Measurements from ENCODE around the gene NCF2.

DNA sequence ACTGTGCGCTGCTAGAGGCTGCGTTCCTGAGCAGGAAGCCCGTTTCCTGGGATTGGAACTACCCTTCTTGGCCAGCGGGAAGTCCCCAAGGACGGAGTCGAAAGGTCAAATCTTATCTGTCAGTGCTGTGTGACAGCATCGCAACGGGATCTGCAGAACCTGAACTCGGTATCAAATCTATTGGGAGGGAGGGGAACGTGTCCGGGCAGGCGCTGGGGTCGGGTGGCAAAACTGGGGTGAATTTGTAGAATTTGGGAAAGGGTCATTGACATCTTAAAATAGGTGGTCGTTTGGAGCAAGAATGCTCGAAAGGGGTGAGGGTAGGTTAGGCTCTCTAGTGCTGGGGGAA lies 46.0 kb upstream of the NCF2 start:
- TF ChIP-seq CTCF (IDR thresholded peaks at IDR 0.05; ENCODE audit: low read depth, low read length, missing input control): peak; percentile 9
- no peak for TF ChIP-seq MAX (IDR thresholded peaks at IDR 0.05)
- peak in 1 of 2 donors; percentile 26 for TF ChIP-seq RXRA (IDR thresholded peaks at IDR 0.05)
- TF ChIP-seq, protein P1, sequence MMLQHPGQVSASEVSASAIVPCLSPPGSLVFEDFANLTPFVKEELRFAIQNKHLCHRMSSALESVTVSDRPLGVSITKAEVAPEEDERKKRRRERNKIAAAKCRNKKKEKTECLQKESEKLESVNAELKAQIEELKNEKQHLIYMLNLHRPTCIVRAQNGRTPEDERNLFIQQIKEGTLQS (IDR thresholded peaks at IDR 0.05): no peak
- TF ChIP-seq EGR1 (IDR thresholded peaks at IDR 0.05; ENCODE audit: low read depth in 2 of 2): no peak
- TF ChIP-seq TAF1 (conservative IDR thresholded peaks at IDR 0.05): no peak
- TF ChIP-seq JUND (IDR thresholded peaks at IDR 0.05): no peak
- TF ChIP-seq SP1 (IDR thresholded peaks at IDR 0.05): peak; percentile 58
- TF ChIP-seq GABPA (IDR thresholded peaks at IDR 0.05 in 1 of 2, conservative IDR thresholded peaks at IDR 0.05 in 1 of 2): no peak
- no peak for TF ChIP-seq REST (IDR thresholded peaks at IDR 0.05)
- TF ChIP-seq, protein P2, sequence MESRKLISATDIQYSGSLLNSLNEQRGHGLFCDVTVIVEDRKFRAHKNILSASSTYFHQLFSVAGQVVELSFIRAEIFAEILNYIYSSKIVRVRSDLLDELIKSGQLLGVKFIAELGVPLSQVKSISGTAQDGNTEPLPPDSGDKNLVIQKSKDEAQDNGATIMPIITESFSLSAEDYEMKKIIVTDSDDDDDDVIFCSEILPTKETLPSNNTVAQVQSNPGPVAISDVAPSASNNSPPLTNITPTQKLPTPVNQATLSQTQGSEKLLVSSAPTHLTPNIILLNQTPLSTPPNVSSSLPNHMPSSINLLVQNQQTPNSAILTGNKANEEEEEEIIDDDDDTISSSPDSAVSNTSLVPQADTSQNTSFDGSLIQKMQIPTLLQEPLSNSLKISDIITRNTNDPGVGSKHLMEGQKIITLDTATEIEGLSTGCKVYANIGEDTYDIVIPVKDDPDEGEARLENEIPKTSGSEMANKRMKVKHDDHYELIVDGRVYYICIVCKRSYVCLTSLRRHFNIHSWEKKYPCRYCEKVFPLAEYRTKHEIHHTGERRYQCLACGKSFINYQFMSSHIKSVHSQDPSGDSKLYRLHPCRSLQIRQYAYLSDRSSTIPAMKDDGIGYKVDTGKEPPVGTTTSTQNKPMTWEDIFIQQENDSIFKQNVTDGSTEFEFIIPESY (IDR thresholded peaks at IDR 0.05): no peak
- TF ChIP-seq HNF4A (conservative IDR thresholded peaks at IDR 0.05): peak; percentile 36 to 57
